IMR-90 (cell line): ENCODE measurements around the gene ZCWPW1. TPM values are rescaled to one million over a fixed set of nuclear protein-coding genes. Genes with fewer than 3 reads are reported as not detected.

ENCODE experiments used
- ATAC-seq: fragments of 200-7000 bp; cut with Tn5 transposase; 2 replicates; pipeline ENCODE4 v1.9.1; 2020; ENCODE audit warnings: low read depth, mild to moderate bottlenecking, moderate library complexity
- BruUV-seq: library from RNA; stranded (reverse); fragments of 400-500 nt; replicated peaks from 2 replicates; lab custom pipeline; 2021; lab: Mats Ljungman, UMichigan
- CTCF ChIA-PET: fragments of 300-600 bp; formaldehyde crosslinking; extraction: SDS; loops from one replicate; lab custom pipeline; 2021; ENCODE audit warnings: antibody characterized with exemption; lab: Yijun Ruan, JAX
- POLR2A ChIA-PET: fragments of 300-600 bp; sonication (Branson Sonifier 250); formaldehyde crosslinking; loops from one replicate; lab custom pipeline; 2022; ENCODE audit warnings: antibody characterized with exemption; ENCODE audit not compliant: unreplicated experiment; lab: Charles Lee
- DNase-seq: peaks from one replicate; pipeline ENCODE4 v3.0.0; 2013
- H2AFZ ChIP-seq: replicated peaks from 2 replicates; pipeline ENCODE3; 2013; ENCODE audit warnings: low read length, mild to moderate bottlenecking; ENCODE audit not compliant: poor library complexity
- H2AK5ac ChIP-seq: 2 replicates; pipeline ENCODE4 v1.6.1; 2013; ENCODE audit warnings: low read depth, low read length, inconsistent platforms
- H2AK9ac ChIP-seq: replicated peaks from 2 replicates; pipeline ENCODE3; 2013; ENCODE audit warnings: mild to moderate bottlenecking, low read depth, low read length, moderate library complexity; ENCODE audit not compliant: poor library complexity
- H2BK120ac ChIP-seq: 2 replicates; pipeline ENCODE4 v1.6.1; 2013; ENCODE audit warnings: low read depth, low read length, inconsistent platforms
- H2BK15ac ChIP-seq: 3 replicates; pipeline ENCODE4 v1.6.1; 2013; ENCODE audit warnings: low read depth, low read length, inconsistent platforms
- H2BK20ac ChIP-seq: 2 replicates; pipeline ENCODE4 v1.6.1; 2013; ENCODE audit warnings: low read depth, mild to moderate bottlenecking, inconsistent platforms, low read length, moderate library complexity
- H2BK5ac ChIP-seq: 2 replicates; pipeline ENCODE4 v1.6.1; 2013; ENCODE audit warnings: mild to moderate bottlenecking, low read depth, low read length, inconsistent platforms; ENCODE audit not compliant: poor library complexity, severe bottlenecking
- H3K14ac ChIP-seq: replicated peaks from 2 replicates; pipeline ENCODE4 v1.6.1; 2013; ENCODE audit warnings: low read depth, low read length, inconsistent platforms
- H3K18ac ChIP-seq: 2 replicates; pipeline ENCODE4 v1.6.1; 2013; ENCODE audit warnings: low read depth, low read length, control low read depth
- H3K23ac ChIP-seq: 2 replicates; pipeline ENCODE4 v1.6.1; 2013; ENCODE audit warnings: low read depth, low read length, inconsistent platforms
- H3K27ac ChIP-seq: 2 replicates; pipeline ENCODE4 v1.5.1; 2013; ENCODE audit warnings: mild to moderate bottlenecking, control low read depth, low read length; ENCODE audit not compliant: insufficient read depth
- H3K27me3 ChIP-seq: 2 replicates; pipeline ENCODE4 v1.6.1; 2013; ENCODE audit warnings: low read length; ENCODE audit not compliant: control insufficient read depth, insufficient read depth
- H3K36me3 ChIP-seq: 2 replicates; pipeline ENCODE4 v1.6.1; 2013; ENCODE audit warnings: low read length, mixed read lengths; ENCODE audit not compliant: control insufficient read depth, insufficient read depth
- H3K4ac ChIP-seq: 2 replicates; pipeline ENCODE4 v1.6.1; 2013; ENCODE audit warnings: low read depth, low read length, inconsistent platforms
- H3K4me1 ChIP-seq: 2 replicates; pipeline ENCODE4 v1.6.1; 2013; ENCODE audit warnings: low read length, mixed read lengths; ENCODE audit not compliant: control insufficient read depth, insufficient read depth
- H3K4me2 ChIP-seq: 2 replicates; pipeline ENCODE4 v1.6.1; 2013; ENCODE audit warnings: low read depth, mild to moderate bottlenecking, control low read depth, low read length, moderate library complexity
- H3K4me3 ChIP-seq: 2 replicates; pipeline ENCODE4 v1.5.1; 2013; ENCODE audit warnings: low read depth, mild to moderate bottlenecking, control low read depth, low read length, moderate library complexity; ENCODE audit not compliant: insufficient read depth
- H3K56ac ChIP-seq: 2 replicates; pipeline ENCODE4 v1.6.1; 2013; ENCODE audit warnings: low read length, inconsistent platforms; ENCODE audit not compliant: insufficient read depth; ENCODE audit errors: extremely low read depth
- H3K79me1 ChIP-seq, 2 experiments: 2 replicates each; pipeline ENCODE4 v1.6.1; 2013; ENCODE audit warnings: low read length in 2 of 2, inconsistent platforms in 1 of 2, low read depth in 1 of 2
- H3K9ac ChIP-seq: 2 replicates; pipeline ENCODE4 v1.6.1; 2013; ENCODE audit warnings: low read depth, low read length, control low read depth
- H3K9me1 ChIP-seq: 2 replicates; pipeline ENCODE4 v1.6.1; 2013; ENCODE audit warnings: low read length, inconsistent platforms; ENCODE audit not compliant: insufficient read depth
- H3K9me3 ChIP-seq: 2 replicates; pipeline ENCODE4 v1.6.1; 2013; ENCODE audit warnings: low read length; ENCODE audit not compliant: control insufficient read depth, insufficient read depth
- H4K20me1 ChIP-seq: 2 replicates; pipeline ENCODE4 v1.6.1; 2013; ENCODE audit warnings: low read length, inconsistent platforms; ENCODE audit not compliant: insufficient read depth
- H4K5ac ChIP-seq: 2 replicates; pipeline ENCODE4 v1.6.1; 2013; ENCODE audit warnings: mild to moderate bottlenecking, low read depth, low read length, control low read depth
- H4K8ac ChIP-seq, 2 experiments: 2 replicates each; pipeline ENCODE4 v1.6.1; 2013; ENCODE audit warnings: low read depth in 2 of 2, low read length in 2 of 2, control low read depth in 1 of 2, inconsistent platforms in 1 of 2
- H4K91ac ChIP-seq: 2 replicates; pipeline ENCODE4 v1.6.1; 2013; ENCODE audit warnings: low read depth, low read length, inconsistent platforms; ENCODE audit not compliant: insufficient read depth
- BHLHE40 ChIP-seq: fragments of 150-350 bp; IDR thresholded peaks from 2 replicates; pipeline ENCODE4 v1.6.1; 2016; ENCODE audit warnings: mild to moderate bottlenecking, low read depth, low read length
- CEBPB ChIP-seq: IDR thresholded peaks from 2 replicates; pipeline ENCODE4 v1.6.1; 2012; ENCODE audit warnings: low read depth, low read length, improper control_type of control experiment
- CHD1 ChIP-seq: IDR thresholded peaks from 2 replicates; pipeline ENCODE4 v1.6.1; 2012; ENCODE audit warnings: low read depth, low read length, improper control_type of control experiment
- ELK1 ChIP-seq: fragments of 150-350 bp; IDR thresholded peaks from 2 replicates; pipeline ENCODE4 v1.6.1; 2016; ENCODE audit warnings: low read depth, mild to moderate bottlenecking, low read length, moderate library complexity, borderline replicate concordance
- MAFK ChIP-seq: IDR thresholded peaks from 2 replicates; pipeline ENCODE4 v1.6.1; 2012; ENCODE audit warnings: low read depth, low read length, improper control_type of control experiment
- POLR2A ChIP-seq: IDR thresholded peaks from 2 replicates; pipeline ENCODE4 v1.6.1; 2012; ENCODE audit warnings: mild to moderate bottlenecking, low read depth, low read length
- RAD21 ChIP-seq: IDR thresholded peaks from 2 replicates; pipeline ENCODE4 v1.6.1; 2012; ENCODE audit warnings: low read length, improper control_type of control experiment
- RCOR1 ChIP-seq: IDR thresholded peaks from 2 replicates; pipeline ENCODE4 v1.6.1; 2012; ENCODE audit warnings: mild to moderate bottlenecking, low read length, improper control_type of control experiment; ENCODE audit not compliant: insufficient replicate concordance
- RFX5 ChIP-seq: IDR thresholded peaks from 2 replicates; pipeline ENCODE4 v1.8.0; 2012; ENCODE audit warnings: low read depth, mild to moderate bottlenecking, low read length, moderate library complexity
- USF2 ChIP-seq: fragments of 150-350 bp; IDR thresholded peaks from 2 replicates; pipeline ENCODE4 v1.6.1; 2017; ENCODE audit warnings: mild to moderate bottlenecking, antibody characterized with exemption, low read length, low read depth
- WGBS, 2 experiments: methylation state at CpG; one replicate each; pipeline versions ENCODE4 v1.1.5 to v1.1.7; 2013; ENCODE audit warnings: missing lambda C conversion rate in 2 of 2; ENCODE audit not compliant: insufficient read length in 1 of 2; ENCODE audit errors: extremely low coverage in 2 of 2; 5-methylcytosine and 5-hydroxymethylcytosine counted together
- dilution Hi-C: fragments of 300-500 bp; cut with HindIII; formaldehyde crosslinking; loops from one replicate; pipeline ENCODE4 v1.14.3; 2018; ENCODE audit warnings: low sequenced_read_pairs; ENCODE audit not compliant: unreplicated experiment
- in situ Hi-C: fragments of 300-500 bp; cut with MboI; formaldehyde crosslinking; loops from 3 replicates; pipeline ENCODE4 v1.14.3; 2019; ENCODE audit warnings: low sequenced_read_pairs, inconsistent platforms, mixed read lengths
- intact Hi-C: fragments of 100-400 bp; cut with micrococcal nuclease; formaldehyde crosslinking; loops from 2 replicates; pipeline ENCODE4 v1.10.0; 2022
- polyA plus RNA-seq, 3 experiments: library from polyadenylated mRNA; depleted of rRNA; stranded (reverse); fragments of >200 nt; gene quantifications; 2 replicates each; pipeline ENCODE4 v1.2.3, GENCODE V29; 2012; ENCODE audit warnings: low replicate concordance in 1 of 3
- total RNA-seq: library from RNA; depleted of rRNA; stranded (reverse); fragments of >200 nt; gene quantifications from 2 replicates; pipeline ENCODE4 v1.2.3, GENCODE V29; 2012

The ZCWPW1 gene
- total and polyA plus RNA-seq, 2 of the 4 experiments (the other 2 are of a cell fraction) = 0.72 to 1.3 TPM

GRCh38 chr7:100455206-100455605 is 26.7 kb upstream of the ZCWPW1 start:
- Histone ChIP-seq H3K23ac (no peak overlapping the region), H3K18ac (no peak overlapping the region), H3K79me1 (no peaks in the 10 kb centered on the region), H4K91ac (no peak overlapping the region), H2BK120ac (no peak overlapping the region), H3K56ac (no peak overlapping the region), H3K4me2 (no peak overlapping the region), H2AK5ac (no peak overlapping the region), H3K4me3 (no peak overlapping the region), H3K36me3 (no peaks in the 10 kb centered on the region), H3K9me3 (no peaks in the 10 kb centered on the region), H2AFZ (no peak overlapping the region), H2BK5ac (no peak overlapping the region), H3K4ac (no peak overlapping the region), H3K27ac (no peak overlapping the region), H3K4me1 (peaks cover 1% of the 10 kb centered on the region; the same call in 1 of the 2 replicates), H3K9ac (no peak overlapping the region), H3K9me1 (peaks cover 3% of the 10 kb centered on the region; the same call in 1 of the 2 replicates), H2BK15ac (no peak overlapping the region), H2BK20ac (no peak overlapping the region), H3K14ac (no peak overlapping the region), H4K5ac (no peak overlapping the region), H4K8ac (no peak overlapping the region), H3K27me3 (no peaks in the 10 kb centered on the region), H4K20me1 (no peaks in the 10 kb centered on the region), H2AK9ac (no peak overlapping the region)
- ATAC-seq (no peak), DNase-seq (no peak)
- BruUV-seq = no TSS peak
- in situ Hi-C loops = loop anchor here (25.0 kb wide), 1 partner anchor 407 kb away; the partner anchor contains the start of genes SLC12A9 and TRIP6
- no peak for TF ChIP-seq POLR2A
- no peak for TF ChIP-seq BHLHE40
- no peak for TF ChIP-seq USF2
- TF ChIP-seq RAD21 = no peak
- TF ChIP-seq CHD1 = no peak
- TF ChIP-seq CEBPB = no peak
- TF ChIP-seq ELK1 = no peak
- no peak for TF ChIP-seq RFX5
- no peak for TF ChIP-seq RCOR1
- TF ChIP-seq MAFK = no peak
- dilution Hi-C loops = no loop called here
- WGBS, 2 experiments = 100% methylated on average over 1 of the region's 3 CpGs; no CpG with 5 or more reads in 1 of the 2 experiments
- intact Hi-C loops = no loop called here
- ChIA-PET POLR2A (no interaction called here), CTCF (interaction anchor here (0.6 to 1.6 kb wide), 3 partner anchors 10 to 371 kb away, joined by 3 to 4 read pairs (median 3); no protein-coding TSS in a partner anchor)
